Sigmoid colon (tissue), 4 donors: ENCODE results near the gene NUDT1.

ENCODE experiments used
- CTCF ChIP-seq, 4 experiments: fragments of 450-650 bp in 3 of 4; fragments of 200-600 bp in 1 of 4; IDR thresholded peaks; one replicate each; pipeline ENCODE4 v1.5.1; 2016 to 2019; ENCODE audit warnings: antibody characterized with exemption in 4 of 4, mild to moderate bottlenecking in 3 of 4, moderate library complexity in 2 of 4
- EP300 ChIP-seq, 4 donors: sonication (generic); formaldehyde crosslinking; IDR thresholded peaks; one replicate each; pipeline ENCODE4 v1.6.1; 2017; ENCODE audit warnings: antibody characterized with exemption in 4 of 4

GRCh38 chr7:2219606-2220005 lies 22.4 kb upstream of the NUDT1 start:
- no peak for TF ChIP-seq CTCF (IDR thresholded peaks at IDR 0.05)
- TF ChIP-seq EP300 (IDR thresholded peaks at IDR 0.05) = no peak
